Stimulated activated CD8-positive, alpha-beta memory T cell treated with anti-CD3 and anti-CD28 coated beads, Interleukin-15, amount 100 ng/mL, for 1 hour (primary cell): Measurements from ENCODE around the gene PRKCB.
"Not testable (repeated sequence)": the region's sequence is repeated elsewhere in the genome, so short reads cannot be mapped to it uniquely, and the experiment has no call there.

ENCODE experiments used
- DNase-seq: peaks from one replicate; pipeline ENCODE4 v3.0.0-alpha.2; 2020; ENCODE audit warnings: low read depth

Gene PRKCB

DNA sequence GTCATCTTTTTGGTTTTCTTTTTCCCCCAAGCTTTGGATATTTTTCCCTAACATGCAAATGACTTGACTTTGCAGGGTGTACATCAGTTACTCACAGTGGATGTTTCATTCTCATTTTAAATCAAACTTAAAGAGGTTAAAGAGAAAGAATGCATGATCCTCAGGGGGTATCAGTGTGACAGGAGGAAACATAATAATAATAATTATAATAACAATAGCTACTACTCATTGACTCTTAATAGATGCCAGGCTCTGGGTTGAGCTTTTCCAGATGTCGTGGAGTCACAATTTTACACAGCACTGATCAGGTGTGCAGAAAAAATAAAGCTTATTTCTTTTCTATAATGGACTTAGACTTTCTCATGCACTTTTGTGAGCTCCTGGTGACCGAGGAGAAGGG is 263.1 kb downstream of the PRKCB start:
- DNase-seq, result no peak

DNA sequence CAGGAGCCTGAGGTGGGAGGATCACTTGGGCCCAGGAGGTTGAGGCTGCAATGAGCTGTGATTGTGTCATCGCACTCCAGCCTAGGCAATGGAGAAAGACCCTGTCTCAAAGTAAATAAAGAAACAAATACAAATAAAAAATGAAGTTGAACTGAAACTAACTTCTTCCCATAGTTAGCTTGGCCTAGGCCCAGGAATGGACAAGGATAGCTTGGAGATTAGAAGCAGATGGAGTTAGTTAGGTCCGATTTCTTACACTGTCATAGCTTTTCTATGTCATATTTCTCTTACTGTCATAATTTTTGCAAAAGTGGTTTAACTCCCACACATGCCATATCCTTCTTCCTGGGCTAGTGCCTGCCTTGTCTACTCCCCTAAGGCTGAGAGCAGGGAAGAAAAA is 265.6 kb downstream of the PRKCB start:
- DNase-seq, result no peak

DNA sequence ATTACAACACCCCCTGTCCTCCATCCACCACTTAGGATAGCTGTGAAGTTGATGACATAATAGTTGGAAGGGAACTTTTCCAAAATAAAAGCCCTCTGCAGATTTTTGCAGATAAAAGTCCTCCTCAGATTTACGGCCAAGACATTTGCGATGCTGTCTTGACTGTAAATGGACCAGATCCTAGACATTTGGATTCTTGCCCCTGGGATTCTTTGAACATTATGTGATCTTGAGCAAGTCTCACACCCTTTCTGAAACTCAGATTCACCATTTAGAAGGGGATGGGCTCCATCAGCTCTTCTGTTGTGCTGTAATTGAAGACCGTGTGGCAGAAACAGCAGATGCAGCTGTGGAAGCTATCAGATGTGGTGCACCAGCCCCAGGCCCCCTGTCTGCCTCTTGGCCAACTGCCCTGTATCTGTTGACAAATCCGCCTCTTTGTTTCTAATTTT is 266.5 kb downstream of the PRKCB start:
- DNase-seq, result no peak

DNA sequence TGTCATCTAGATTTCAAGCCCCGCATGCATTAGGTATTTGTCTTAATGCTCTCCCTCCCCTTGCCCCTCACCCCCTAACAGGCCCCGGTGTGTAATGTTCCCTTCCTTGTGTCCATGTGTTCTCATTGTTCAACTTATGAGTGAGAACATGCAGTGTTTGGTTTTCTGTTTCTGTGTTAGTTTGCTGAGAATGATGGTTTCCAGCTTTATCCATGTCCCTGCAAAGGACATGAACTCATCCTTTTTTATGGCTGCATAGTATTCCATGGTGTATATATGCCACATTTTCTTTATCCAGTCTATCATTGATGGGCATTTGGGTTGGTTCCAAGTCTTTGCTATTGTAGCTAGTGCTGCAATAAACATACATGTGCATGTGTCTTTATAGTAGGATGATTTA is 269.7 kb downstream of the PRKCB start:
- not testable (repeated sequence) for DNase-seq

DNA sequence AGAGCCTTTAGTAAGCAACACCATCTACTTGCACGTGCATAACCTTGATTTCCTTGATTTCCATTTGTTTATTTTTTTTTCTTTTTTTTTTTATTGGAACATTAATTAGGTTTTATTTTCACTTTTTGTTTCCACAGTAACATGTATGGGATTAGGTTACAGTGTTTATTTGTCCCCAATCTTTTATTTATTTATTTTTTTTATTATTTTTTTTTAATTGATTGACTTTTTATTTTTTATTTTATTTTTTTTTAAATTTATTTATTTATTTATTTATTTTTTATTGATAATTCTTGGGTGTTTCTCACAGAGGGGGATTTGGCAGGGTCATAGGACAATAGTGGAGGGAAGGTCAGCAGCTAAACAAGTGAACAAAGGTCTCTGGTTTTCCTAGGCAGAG is 272.3 kb downstream of the PRKCB start:
- not testable (repeated sequence) for DNase-seq

DNA sequence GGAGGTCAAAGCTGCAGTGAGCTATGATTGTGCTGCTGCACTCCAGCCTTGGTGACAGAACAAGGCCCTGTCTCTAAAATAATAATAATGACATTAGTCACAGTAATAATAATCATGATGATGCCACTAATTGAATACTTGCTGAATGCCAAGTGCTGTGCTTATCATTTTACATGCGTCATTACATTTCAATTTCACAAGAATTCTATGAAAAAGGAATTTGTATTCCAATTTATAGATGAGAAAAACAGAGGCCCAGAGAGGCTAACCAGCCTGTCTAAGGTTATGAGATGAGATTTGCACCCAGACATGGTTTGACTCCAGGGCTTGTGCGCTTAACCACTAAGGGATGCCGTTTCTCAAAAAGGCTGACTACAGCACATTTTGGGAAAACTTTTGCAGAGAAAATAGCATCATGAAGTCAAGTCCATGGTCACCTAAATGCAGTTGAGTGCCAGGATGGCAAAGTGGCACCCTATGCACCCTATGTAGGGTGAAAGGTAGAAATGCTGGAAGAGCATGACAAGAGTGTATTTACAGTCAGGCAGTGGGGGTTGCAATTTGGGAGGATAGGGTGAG is 276.0 kb downstream of the PRKCB start:
- no peak for DNase-seq

DNA sequence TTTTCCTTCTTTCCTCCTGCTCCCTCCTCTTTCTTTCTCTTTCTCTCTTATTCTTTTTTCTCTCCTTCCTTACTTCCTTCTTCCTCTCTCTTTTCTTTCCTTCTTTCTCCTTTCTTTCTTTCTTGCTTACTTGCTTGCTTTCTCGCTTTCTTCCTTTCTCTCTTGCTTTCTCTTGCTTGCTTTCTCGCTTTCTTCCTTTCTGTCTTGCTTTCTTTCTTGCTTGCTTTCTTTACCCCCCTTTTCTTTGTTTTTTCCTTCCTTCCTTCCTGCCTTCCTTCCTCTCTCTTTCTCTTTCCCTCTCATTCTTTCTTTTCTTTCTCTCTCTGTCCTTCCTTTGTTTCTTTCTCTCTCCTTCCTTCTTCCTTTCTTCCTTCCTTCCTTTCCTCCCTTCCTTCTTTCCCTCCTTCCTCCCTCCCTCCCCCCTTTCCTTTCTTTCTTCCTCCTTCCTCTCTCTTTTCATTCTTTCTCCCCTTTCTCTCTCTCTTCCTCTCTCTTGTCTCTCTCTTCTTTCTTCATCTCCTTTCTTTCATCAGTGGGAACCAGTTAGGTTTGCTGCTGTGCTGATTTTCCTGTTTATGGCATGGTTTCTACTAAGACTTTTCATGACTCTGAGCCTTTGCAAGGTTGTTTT is 277.4 kb downstream of the PRKCB start:
- no peak for DNase-seq

DNA sequence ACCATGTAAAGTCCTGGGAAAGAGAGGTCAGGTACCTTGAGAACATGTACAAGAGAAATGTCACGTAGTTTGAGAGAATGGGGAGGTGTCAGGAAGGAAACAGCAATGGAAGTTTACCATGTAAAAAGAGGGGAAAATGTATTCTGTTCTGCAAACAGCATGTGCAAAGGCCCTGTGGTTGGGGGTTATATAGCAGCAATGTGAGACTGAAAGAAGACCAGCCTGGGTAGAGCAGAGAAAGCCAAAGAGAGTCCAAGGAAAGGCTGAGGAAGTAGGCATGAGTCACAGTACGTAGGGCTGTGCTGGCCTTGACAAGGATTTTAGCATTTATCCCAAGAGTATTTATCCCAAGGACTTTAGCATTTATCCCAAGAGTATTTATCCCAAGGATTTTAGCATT is 279.1 kb downstream of the PRKCB start:
- no peak for DNase-seq

DNA sequence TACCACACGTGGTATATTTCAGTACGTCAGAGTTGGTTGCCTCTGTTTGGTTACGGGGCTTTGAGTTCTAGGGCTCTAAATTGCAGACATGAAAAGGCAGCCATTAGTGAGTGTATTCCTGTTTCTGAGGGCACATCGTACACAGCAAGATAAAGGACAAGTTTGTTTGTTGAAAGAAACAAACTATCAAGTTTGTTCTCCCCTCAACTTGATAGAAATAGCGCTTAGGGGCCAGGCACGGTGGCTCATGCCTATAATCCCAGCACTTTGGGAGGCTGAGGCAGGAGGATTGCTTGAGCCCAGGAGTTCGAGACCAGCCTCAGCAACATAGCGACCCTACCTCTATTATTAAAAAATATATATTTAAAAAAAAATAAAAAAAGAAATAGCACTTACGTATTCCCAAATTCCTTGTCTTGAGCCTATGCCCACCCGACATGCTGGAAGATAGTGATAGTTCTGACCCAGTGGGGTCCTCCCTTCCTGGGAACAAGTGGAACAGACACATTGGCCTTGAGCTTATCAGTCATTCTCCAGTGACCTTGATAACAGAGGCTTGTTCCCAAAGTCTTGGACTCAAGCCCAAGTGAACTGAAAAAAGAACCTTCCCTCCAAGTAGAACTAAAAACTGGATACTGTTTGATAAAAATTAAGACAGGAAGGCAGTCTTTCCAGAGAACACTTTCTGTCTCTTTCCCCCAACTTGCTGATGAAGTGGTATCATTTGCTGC is 280.4 kb downstream of the PRKCB start:
- no peak for DNase-seq

DNA sequence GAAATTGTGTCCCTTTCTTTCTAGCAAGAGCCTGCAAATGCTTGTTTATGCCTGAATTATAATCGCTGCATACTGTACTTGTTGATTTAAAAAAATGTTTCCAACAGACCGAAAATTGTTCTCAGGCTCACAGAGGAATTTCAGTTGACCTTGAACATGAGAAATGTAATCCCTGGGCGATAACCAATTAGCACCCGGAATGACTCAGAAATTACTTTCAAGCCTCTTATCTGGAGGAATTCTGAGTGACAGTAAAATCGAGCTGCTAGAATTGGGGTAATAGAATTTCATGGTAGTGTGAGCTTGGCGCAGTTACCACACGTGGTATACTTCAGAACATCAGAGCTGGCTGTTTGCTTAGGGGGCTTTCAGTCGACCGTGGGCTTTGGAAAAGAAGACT is 281.2 kb downstream of the PRKCB start:
- no peak for DNase-seq

DNA sequence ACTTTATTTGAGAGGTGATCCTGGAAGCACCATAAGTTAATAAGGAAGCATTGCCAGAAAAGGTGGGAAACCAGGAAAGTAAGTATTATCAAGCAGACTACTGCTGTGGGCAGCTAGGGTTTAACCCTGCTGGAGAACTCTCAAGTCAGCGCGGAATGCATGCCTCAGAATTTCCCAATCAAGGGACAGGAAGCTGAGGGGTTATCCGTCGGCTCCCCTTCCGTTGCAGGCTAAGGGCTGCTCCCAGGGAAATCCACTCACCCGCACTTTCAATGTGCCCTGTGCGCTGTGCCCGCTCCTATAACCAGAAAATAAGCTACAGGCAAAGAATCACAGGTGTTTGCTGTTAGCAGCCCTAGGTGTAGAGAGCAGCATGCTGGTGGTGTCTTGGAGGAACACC is 281.9 kb downstream of the PRKCB start:
- no peak for DNase-seq

DNA sequence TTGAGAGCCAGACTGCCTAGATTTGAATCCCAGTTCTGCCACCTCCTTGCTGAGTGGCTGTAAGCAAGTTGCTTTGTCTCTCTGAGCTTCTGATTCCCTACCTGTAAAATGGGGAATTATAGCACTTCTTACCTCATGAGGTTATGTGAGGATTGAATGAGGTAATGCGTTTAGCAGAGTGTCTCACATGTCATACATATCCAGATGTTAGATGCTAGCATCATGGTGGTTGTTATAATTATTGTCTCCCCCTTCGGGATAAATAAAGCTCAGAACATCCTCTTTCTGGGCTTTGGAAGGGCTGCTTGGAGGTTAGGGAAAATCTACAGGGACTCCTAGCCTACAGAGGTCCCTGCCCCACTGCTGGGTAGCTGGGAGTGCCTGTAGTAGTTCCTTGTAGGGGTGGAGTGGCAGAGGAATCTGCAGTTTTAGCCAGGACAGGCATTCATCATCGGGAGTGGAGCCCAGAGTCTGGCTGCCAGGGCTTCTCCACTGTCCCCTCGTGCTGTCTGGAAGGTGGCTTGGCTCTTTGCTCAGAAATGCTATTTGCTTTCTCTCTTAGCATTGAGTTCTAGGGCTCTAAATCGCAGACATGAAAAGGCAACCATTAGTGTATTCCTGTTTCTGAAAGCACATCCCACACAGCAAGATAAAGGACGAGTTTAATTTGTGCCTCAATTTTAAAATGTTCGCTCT is 282.5 kb downstream of the PRKCB start:
- DNase-seq, result no peak

DNA sequence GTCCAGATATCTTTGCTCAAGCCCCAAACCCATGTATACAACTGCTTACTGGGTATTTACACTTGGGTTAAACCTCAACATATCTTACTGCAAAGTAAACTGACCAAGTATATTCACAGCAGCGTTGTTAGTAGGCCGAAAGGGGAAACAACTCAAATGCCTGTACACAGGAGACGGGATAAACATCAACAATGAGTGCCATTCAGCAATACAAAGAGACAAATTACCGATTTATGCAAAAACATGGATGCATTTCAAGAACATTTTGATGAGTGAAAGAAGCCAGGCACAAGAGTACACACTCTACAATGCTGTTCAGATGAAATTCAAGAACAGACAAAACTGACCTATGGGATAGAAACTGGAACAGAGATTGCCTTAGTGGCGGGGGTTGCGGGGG is 284.0 kb downstream of the PRKCB start:
- DNase-seq, result no peak

DNA sequence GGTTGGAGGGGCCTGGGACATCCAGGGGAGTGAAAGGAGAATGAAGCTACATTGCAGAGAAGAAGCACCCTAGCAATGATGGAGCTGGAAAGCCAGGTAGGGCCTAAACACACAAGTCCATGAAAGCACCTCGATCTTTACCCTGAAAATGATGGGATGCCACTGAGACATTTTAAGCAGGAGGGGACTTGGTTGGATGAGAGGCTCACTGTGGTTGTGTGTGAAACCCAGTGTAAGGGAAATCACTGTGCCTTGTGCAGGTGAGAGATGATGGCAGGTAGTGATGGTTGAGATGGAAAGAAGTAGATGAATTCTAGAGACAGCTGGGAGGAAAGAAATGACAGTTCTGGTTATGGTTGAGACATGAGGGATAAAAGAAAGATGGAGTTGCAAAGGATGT is 287.5 kb downstream of the PRKCB start:
- DNase-seq, result no peak

DNA sequence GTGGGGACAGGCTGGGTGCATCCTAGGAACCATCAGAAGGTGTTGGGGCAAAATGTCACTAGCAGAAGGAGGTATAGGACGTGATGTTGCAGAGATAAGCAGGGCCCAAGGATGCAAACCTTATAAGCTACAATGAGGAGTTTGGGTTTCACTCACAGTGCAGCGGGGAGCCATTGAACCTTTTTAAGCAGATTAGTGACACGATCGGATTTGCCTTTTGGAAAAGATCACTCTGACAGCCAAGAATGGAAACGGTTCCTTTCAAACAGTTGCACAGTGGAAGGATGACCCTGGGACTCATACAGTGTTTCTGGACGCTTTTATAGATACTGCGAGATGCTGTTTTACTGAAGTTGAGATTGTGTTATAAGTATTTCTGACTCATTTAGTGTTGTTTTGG is 288.5 kb downstream of the PRKCB start:
- DNase-seq, result no peak

DNA sequence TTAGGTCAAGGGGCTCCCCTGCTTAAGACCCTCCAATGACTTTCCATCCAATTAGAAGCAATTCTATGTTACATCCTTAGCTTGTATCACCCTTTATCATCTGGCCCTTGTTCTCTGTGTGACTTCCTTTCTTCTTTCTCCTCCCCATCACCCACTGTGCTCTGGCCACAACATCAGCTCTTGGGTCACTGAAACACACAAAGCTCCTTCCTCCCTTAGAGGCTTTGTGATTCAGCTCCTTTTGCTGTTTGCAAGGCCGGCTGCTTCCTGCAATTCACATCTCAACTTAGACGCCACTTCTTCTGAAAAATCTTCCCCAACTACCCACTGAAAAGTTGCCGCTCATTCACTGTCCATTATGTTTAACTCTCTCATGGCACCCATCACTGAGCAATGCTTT is 289.4 kb downstream of the PRKCB start:
- DNase-seq, result no peak

DNA sequence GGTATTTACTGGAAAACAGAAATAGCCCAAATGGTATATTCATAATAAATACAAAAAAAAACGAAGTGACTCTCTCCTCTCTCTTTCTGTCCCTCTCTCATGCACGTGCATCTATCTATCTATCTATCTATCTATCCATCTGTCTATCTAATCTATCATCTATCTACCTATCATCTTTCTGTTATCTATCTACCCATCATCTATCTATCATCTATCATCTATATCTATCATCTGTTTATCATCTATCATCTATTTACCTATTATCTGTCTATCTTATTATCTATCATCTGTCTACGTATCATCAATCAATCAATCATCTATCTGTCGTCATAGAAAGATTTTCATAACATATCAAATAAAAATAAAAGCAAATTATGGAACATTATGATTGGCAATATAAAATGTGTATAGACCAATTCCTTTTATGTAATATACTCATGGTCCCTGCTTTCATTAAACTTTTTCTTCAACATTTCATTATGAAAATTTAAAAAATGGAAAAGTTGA is 293.7 kb downstream of the PRKCB start:
- DNase-seq, result no peak

DNA sequence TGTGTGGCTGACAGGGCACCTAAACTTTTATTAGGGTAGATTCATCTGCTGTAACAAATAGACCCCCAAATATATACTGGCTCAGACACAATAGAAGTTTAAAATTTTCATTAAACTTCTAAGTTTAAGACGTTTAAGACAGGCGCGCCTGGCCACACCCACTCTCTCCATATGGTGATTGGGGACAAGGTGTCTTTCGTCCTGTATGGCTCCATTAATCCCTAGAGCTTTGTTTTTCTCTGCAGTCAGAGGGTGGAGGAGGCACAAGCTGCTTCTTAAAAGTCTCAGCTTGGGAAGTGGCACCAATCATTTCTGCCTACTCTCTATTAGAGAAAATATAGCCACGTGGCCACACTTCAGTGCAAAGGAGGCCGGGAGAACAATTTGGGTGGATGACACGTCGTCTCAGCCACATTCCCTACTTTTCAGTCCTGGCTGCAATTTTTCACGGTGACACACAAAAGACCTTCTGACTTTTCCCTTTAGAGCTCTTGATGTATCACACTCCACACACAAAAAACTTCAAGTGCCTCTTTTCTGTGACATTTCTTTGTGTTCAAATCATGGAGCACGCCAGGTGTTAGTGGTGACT is 294.8 kb downstream of the PRKCB start:
- DNase-seq, result no peak

DNA sequence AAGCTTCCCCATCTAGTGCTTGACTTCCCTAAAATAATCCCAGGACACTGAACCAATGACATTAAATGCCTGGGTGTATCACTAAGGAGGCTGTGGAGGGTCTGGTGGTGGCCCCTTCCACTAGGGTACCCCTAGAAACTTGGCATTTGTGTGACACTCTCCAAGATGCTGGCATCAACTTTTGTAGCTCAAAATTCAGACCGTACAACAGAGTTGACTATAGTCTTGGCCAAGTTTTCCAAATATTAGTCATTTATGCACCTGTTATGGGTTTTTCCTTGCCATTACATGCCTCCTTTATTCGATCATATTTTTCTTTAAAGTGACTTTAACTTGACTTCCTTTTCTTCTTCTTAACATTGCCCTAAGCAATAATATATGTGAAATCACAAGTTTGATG is 295.5 kb downstream of the PRKCB start:
- DNase-seq, result no peak

DNA sequence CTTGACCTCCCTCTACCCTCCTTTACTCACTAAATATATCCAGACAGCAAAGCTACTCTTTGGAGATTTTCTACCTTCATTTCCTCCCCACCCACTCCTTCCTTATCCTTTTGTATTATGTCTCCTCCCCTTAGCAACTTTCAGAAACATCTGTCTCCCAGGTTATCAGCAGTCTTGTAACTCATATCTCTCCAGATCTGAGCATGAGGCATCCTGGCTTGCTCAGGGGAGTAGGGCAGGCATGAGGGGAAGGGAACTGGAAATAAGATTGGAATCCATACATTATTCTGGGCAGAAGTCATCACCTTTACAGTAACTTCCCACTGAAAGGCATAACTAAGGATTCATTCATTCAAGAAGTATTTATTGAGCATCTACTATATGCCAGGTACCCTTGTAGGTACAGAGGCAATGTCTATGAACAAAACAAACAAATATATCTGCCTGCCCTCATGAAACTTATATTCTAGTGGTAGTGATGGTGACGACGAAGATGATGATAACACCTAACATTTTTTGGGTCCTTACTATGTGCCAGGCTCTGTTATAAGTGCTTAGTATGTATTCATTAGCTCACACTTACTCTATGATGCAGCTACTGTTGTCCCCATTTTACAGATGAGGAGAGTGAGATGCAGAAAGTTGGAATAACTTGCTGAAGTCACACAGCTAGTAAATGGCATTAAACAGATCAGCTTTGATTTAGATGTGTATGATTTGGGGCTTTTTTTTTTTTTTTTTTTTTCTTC is 296.4 kb downstream of the PRKCB start:
- no peak for DNase-seq

DNA sequence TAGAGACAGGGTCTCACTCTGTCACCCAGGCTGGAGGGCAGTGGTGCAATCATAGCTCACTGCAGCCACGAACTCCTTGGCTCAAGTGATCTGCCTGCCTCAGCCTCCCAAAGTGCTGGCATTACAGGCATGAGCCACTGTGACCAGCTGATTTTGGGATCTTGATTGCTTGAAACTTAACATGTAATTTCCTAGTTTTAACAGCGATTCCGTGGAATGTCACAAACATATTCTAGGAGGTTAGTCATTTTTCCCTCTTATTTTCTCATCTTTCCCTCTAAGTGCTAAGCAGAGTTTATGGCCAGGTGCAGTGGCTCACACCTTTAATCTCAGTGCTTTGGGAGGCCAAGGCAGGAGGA is 297.0 kb downstream of the PRKCB start:
- DNase-seq, result no peak
